HCT116 (cell line): Measurements from ENCODE around the gene B3GALNT2. TPM values are rescaled to one million over a fixed set of nuclear protein-coding genes. Genes with fewer than 3 reads are reported as not detected.

Experiments used
- ATAC-seq: fragments of 200-7000 bp; cut with Tn5 transposase; 2 replicates; pipeline ENCODE4 v1.9.1; 2020; ENCODE audit warnings: mild to moderate bottlenecking, moderate library complexity
- BruUV-seq: library from RNA; stranded (reverse); fragments of 400-500 nt; replicated peaks from 2 replicates; lab custom pipeline; 2021; lab: Mats Ljungman, UMichigan
- CTCF ChIA-PET: fragments of 300-600 bp; sonication (Branson Sonifier 250); formaldehyde crosslinking; loops from one replicate; lab custom pipeline; 2021; ENCODE audit warnings: antibody characterized with exemption; lab: Charles Lee
- POLR2A ChIA-PET: fragments of 300-600, 350-600 bp; sonication (Branson Sonifier 250); formaldehyde crosslinking; loops from one replicate; lab custom pipeline; 2021; ENCODE audit warnings: antibody characterized with exemption; lab: Charles Lee
- RAD21 ChIA-PET, 2 experiments: fragments of 300-600 bp; sonication (Branson Sonifier 250); formaldehyde crosslinking; loops; one replicate each; lab custom pipeline; 2023; ENCODE audit warnings: low total read pairs in 2 of 2; ENCODE audit not compliant: uncharacterized antibody in 2 of 2, unreplicated experiment in 2 of 2, low non-redundant PET in 1 of 2; lab: Charles Lee
- DNase-seq: peaks from one replicate; pipeline ENCODE4 v3.0.0-alpha.2; 2010; ENCODE audit warnings: low read depth, low spot score
- H2AFZ ChIP-seq: fragments of 200-600 bp; shearing (Covaris generic), sonication (generic); 2 replicates; pipeline ENCODE4 v1.6.1; 2017; ENCODE audit warnings: low read depth, mixed run types, mixed read lengths, antibody characterized with exemption, low read length; ENCODE audit not compliant: poor library complexity, severe bottlenecking
- H3K27ac ChIP-seq: 2 replicates; pipeline ENCODE4 v1.5.1; 2012; ENCODE audit warnings: low read depth, low read length
- H3K27me3 ChIP-seq: fragments of 200-600 bp; sonication (generic); 2 replicates; pipeline ENCODE4 v1.6.1; 2016; ENCODE audit warnings: mixed run types, low read length, mixed read lengths; ENCODE audit not compliant: insufficient read depth
- H3K36me3 ChIP-seq, 2 experiments: fragments of 200-500 bp in 1 of 2; fragments of 200-600 bp in 1 of 2; sonication (Bioruptor generic) in 1 of 2; sonication (generic) in 1 of 2; 2 replicates each; pipeline versions ENCODE4 v1.5.1 to v1.6.1; 2014 to 2016; ENCODE audit warnings: low read length in 2 of 2, inconsistent platforms in 1 of 2, mixed read lengths in 1 of 2, mixed run types in 1 of 2; ENCODE audit not compliant: insufficient read depth in 2 of 2, control insufficient read depth in 1 of 2
- H3K4me1 ChIP-seq, 2 experiments: fragments of 200-600 bp in 1 of 2; sonication (generic) in 1 of 2; 2 replicates each; pipeline versions ENCODE4 v1.5.1 to v1.6.1; 2012 to 2017; ENCODE audit warnings: low read length in 2 of 2, inconsistent platforms in 1 of 2, mild to moderate bottlenecking in 1 of 2, mixed read lengths in 1 of 2, mixed run types in 1 of 2, moderate library complexity in 1 of 2; ENCODE audit not compliant: insufficient read depth in 2 of 2, control insufficient read depth in 1 of 2
- H3K4me2 ChIP-seq: fragments of 200-600 bp; sonication (generic); 2 replicates; pipeline ENCODE4 v1.6.1; 2017; ENCODE audit warnings: mixed run types, low read length, mixed read lengths
- H3K4me3 ChIP-seq, 2 experiments: fragments of 200-600 bp in 1 of 2; sonication (generic) in 1 of 2; replicated peaks in 1 of 2; 2 replicates each; pipeline ENCODE4 v1.5.1; 2011 to 2016; ENCODE audit warnings: low read length in 2 of 2, control low read depth in 1 of 2, low read depth in 1 of 2, mild to moderate bottlenecking in 1 of 2, mixed read lengths in 1 of 2, mixed run types in 1 of 2
- H3K79me2 ChIP-seq: fragments of 200-600 bp; sonication (generic); 2 replicates; pipeline ENCODE4 v1.6.1; 2017; ENCODE audit warnings: mild to moderate bottlenecking, mixed run types, low read length, moderate library complexity, mixed read lengths; ENCODE audit not compliant: insufficient read depth
- H3K9ac ChIP-seq: fragments of 200-600 bp; sonication (generic); 2 replicates; pipeline ENCODE4 v1.6.1; 2016; ENCODE audit warnings: low read length, mixed read lengths
- H3K9me2 ChIP-seq: fragments of 200-600 bp; sonication (generic), shearing (Covaris generic); 2 replicates; pipeline ENCODE4 v1.6.1; 2017; ENCODE audit warnings: mixed run types, mild to moderate bottlenecking, moderate library complexity; ENCODE audit not compliant: insufficient read depth
- H3K9me3 ChIP-seq, 2 experiments: fragments of 200-500 bp in 1 of 2; fragments of 200-600 bp in 1 of 2; sonication (Bioruptor generic) in 1 of 2; sonication (generic) in 1 of 2; 2 replicates each; pipeline ENCODE4 v1.6.1; 2014 to 2017; ENCODE audit warnings: low read length in 2 of 2, mixed read lengths in 2 of 2, inconsistent platforms in 1 of 2, low read depth in 1 of 2, mild to moderate bottlenecking in 1 of 2, mixed run types in 1 of 2, moderate library complexity in 1 of 2; ENCODE audit not compliant: control insufficient read depth in 1 of 2, insufficient read depth in 1 of 2
- H4K20me1 ChIP-seq: fragments of 200-600 bp; sonication (generic), shearing (Covaris generic); 2 replicates; pipeline ENCODE4 v1.6.1; 2017; ENCODE audit warnings: mixed run types, mild to moderate bottlenecking, moderate library complexity; ENCODE audit not compliant: insufficient read depth
- CBX3 ChIP-seq: IDR thresholded peaks from 2 replicates; pipeline ENCODE4 v1.6.1; 2012; ENCODE audit warnings: low read depth
- EGR1 ChIP-seq: IDR thresholded peaks from 2 replicates; pipeline ENCODE4 v1.6.1; 2012; ENCODE audit warnings: low read depth
- EZH2 ChIP-seq: fragments of 200-600 bp; sonication (generic); IDR thresholded peaks from 2 replicates; pipeline ENCODE4 v1.6.1; 2017; ENCODE audit warnings: antibody characterized with exemption, mixed run types
- JUND ChIP-seq: IDR thresholded peaks from 2 replicates; pipeline ENCODE4 v1.6.1; 2012
- POLR2A ChIP-seq: IDR thresholded peaks from 2 replicates; pipeline ENCODE4 v1.7.0; 2011; ENCODE audit warnings: borderline replicate concordance; ENCODE audit not compliant: insufficient read depth, insufficient read length; ENCODE audit errors: extremely low read depth
- POLR2AphosphoS5 ChIP-seq: IDR thresholded peaks from 2 replicates; pipeline ENCODE4 v1.6.1; 2011; ENCODE audit warnings: mild to moderate bottlenecking, low read depth, low read length, moderate library complexity
- RAD21 ChIP-seq: IDR thresholded peaks from 2 replicates; pipeline ENCODE4 v1.6.1; 2012; ENCODE audit warnings: low read depth, mild to moderate bottlenecking
- SIN3A ChIP-seq: IDR thresholded peaks from 2 replicates; pipeline ENCODE4 v1.6.1; 2012; ENCODE audit warnings: low read depth
- SP1 ChIP-seq: IDR thresholded peaks from 2 replicates; pipeline ENCODE4 v1.6.1; 2012; ENCODE audit warnings: low read depth
- SRF ChIP-seq: IDR thresholded peaks from 2 replicates; pipeline ENCODE4 v1.6.1; 2012; ENCODE audit warnings: low read depth
- TCF7L2 ChIP-seq: IDR thresholded peaks from 2 replicates; pipeline ENCODE4 v1.7.0; 2011; ENCODE audit warnings: borderline replicate concordance, inconsistent platforms; ENCODE audit not compliant: insufficient read depth, insufficient read length; ENCODE audit errors: extremely low read depth
- YY1 ChIP-seq: IDR thresholded peaks from 2 replicates; pipeline ENCODE4 v1.6.1; 2011; ENCODE audit warnings: low read length, low read depth, moderate library complexity, mild to moderate bottlenecking; ENCODE audit not compliant: insufficient replicate concordance; ENCODE audit errors: extremely low read depth
- ZFX ChIP-seq: fragments of 450-650 bp; IDR thresholded peaks from 2 replicates; pipeline ENCODE4 v1.6.1; 2017
- ZNF274 ChIP-seq: fragments of 200-500 bp; sonication (Bioruptor generic); IDR thresholded peaks from 2 replicates; pipeline ENCODE4 v1.6.1; 2014; ENCODE audit warnings: mild to moderate bottlenecking, low read depth, low read length, inconsistent platforms
- intact Hi-C: fragments of 100-400 bp; cut with micrococcal nuclease; formaldehyde crosslinking; loops from 2 replicates; pipeline ENCODE4 v1.10.0; 2022
- total RNA-seq: library from RNA; stranded (reverse); gene quantifications from one replicate; pipeline ENCODE4 v1.2.1, GENCODE V29; 2021; ENCODE audit not compliant: unreplicated experiment
- TF ChIP-seq, protein P1 (sequence below): IDR thresholded peaks from 2 replicates; pipeline ENCODE4 v1.6.1; 2011; ENCODE audit warnings: mild to moderate bottlenecking, low read length, moderate library complexity; ENCODE audit not compliant: insufficient replicate concordance; ENCODE audit errors: extremely low read depth
- TF ChIP-seq, protein P2 (sequence below): IDR thresholded peaks from 2 replicates; pipeline ENCODE4 v1.6.1; 2012; ENCODE audit warnings: low read depth
- TF ChIP-seq, protein P3 (sequence below): IDR thresholded peaks from 2 replicates; pipeline ENCODE4 v1.6.1; 2012
- TF ChIP-seq, protein P4 (sequence below), 3 experiments: fragments of 200-600 bp in 1 of 3; sonication (generic) in 1 of 3; IDR thresholded peaks in 2 of 3; conservative IDR thresholded peaks in 1 of 3; 2 replicates each; pipeline ENCODE4 v1.5.1; 2012 to 2017; ENCODE audit warnings: low read depth in 2 of 3, low read length in 2 of 3, antibody characterized with exemption in 1 of 3, borderline replicate concordance in 1 of 3, control low read depth in 1 of 3, mild to moderate bottlenecking in 1 of 3, mixed read lengths in 1 of 3, mixed run types in 1 of 3, moderate library complexity in 1 of 3; ENCODE audit not compliant: insufficient read depth in 1 of 3

Gene B3GALNT2
- total RNA-seq, 1 experiment from 2014 or later, result 36.8 TPM

DNA sequence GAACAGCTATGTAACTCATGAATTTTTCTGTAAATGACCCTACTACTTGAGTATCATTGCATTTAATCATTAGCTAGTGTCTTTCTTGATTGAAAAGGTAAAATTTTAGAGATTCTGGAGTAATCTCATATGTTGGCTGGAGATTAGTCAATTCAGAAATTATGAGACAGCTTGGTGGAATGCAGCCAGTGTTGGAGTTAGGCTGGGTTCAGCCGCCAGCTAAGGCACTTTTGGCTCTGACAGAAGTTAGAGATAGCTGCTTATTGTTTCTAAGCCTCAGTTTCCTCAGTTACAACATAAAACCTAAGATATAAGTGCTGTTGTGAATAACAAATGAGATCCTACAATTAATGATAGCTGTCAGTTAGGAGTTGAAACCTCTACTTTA lies 87.6 kb downstream of the B3GALNT2 start:
- Histone ChIP-seq H3K27ac (no peak overlapping the region), H3K9me2 (no peaks in the 10 kb centered on the region), H3K79me2 (no peaks in the 10 kb centered on the region; the same call in 1 of the 2 replicates), H3K4me2 (no peak overlapping the region), H2AFZ (no peak overlapping the region), H3K27me3 (no peaks in the 10 kb centered on the region), H3K9ac (no peak overlapping the region), H3K4me3 (no peak overlapping the region), H4K20me1 (no peaks in the 10 kb centered on the region), H3K36me3 (0 out of 4 replicates have a peak, but pooled peaks cover 0 to 3% of the 10 kb centered on the region in 2 experiments), H3K4me1 (peaks cover 4 to 14% of the 10 kb centered on the region in 2 experiments; a peak in 3 of 4 replicates), H3K9me3 (no peaks in the 10 kb centered on the region)
- POLR2A ChIA-PET, result no interaction called here
- TF ChIP-seq, protein P1, sequence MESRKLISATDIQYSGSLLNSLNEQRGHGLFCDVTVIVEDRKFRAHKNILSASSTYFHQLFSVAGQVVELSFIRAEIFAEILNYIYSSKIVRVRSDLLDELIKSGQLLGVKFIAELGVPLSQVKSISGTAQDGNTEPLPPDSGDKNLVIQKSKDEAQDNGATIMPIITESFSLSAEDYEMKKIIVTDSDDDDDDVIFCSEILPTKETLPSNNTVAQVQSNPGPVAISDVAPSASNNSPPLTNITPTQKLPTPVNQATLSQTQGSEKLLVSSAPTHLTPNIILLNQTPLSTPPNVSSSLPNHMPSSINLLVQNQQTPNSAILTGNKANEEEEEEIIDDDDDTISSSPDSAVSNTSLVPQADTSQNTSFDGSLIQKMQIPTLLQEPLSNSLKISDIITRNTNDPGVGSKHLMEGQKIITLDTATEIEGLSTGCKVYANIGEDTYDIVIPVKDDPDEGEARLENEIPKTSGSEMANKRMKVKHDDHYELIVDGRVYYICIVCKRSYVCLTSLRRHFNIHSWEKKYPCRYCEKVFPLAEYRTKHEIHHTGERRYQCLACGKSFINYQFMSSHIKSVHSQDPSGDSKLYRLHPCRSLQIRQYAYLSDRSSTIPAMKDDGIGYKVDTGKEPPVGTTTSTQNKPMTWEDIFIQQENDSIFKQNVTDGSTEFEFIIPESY, result no peak
- TF ChIP-seq EGR1, result no peak
- TF ChIP-seq YY1, result no peak
- TF ChIP-seq JUND, result no peak
- TF ChIP-seq SIN3A, result no peak
- TF ChIP-seq CBX3, result no peak
- no peak for TF ChIP-seq ZNF274
- no peak for TF ChIP-seq POLR2AphosphoS5
- no peak for TF ChIP-seq EZH2
- no peak for TF ChIP-seq SRF
- no peak for TF ChIP-seq POLR2A
- no peak for TF ChIP-seq ZFX
- no peak for TF ChIP-seq TCF7L2
- TF ChIP-seq RAD21, result no peak
- TF ChIP-seq, protein P2, sequence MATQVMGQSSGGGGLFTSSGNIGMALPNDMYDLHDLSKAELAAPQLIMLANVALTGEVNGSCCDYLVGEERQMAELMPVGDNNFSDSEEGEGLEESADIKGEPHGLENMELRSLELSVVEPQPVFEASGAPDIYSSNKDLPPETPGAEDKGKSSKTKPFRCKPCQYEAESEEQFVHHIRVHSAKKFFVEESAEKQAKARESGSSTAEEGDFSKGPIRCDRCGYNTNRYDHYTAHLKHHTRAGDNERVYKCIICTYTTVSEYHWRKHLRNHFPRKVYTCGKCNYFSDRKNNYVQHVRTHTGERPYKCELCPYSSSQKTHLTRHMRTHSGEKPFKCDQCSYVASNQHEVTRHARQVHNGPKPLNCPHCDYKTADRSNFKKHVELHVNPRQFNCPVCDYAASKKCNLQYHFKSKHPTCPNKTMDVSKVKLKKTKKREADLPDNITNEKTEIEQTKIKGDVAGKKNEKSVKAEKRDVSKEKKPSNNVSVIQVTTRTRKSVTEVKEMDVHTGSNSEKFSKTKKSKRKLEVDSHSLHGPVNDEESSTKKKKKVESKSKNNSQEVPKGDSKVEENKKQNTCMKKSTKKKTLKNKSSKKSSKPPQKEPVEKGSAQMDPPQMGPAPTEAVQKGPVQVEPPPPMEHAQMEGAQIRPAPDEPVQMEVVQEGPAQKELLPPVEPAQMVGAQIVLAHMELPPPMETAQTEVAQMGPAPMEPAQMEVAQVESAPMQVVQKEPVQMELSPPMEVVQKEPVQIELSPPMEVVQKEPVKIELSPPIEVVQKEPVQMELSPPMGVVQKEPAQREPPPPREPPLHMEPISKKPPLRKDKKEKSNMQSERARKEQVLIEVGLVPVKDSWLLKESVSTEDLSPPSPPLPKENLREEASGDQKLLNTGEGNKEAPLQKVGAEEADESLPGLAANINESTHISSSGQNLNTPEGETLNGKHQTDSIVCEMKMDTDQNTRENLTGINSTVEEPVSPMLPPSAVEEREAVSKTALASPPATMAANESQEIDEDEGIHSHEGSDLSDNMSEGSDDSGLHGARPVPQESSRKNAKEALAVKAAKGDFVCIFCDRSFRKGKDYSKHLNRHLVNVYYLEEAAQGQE, result no peak
- TF ChIP-seq, protein P3, sequence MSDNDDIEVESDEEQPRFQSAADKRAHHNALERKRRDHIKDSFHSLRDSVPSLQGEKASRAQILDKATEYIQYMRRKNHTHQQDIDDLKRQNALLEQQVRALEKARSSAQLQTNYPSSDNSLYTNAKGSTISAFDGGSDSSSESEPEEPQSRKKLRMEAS, result no peak
- TF ChIP-seq, protein P4, sequence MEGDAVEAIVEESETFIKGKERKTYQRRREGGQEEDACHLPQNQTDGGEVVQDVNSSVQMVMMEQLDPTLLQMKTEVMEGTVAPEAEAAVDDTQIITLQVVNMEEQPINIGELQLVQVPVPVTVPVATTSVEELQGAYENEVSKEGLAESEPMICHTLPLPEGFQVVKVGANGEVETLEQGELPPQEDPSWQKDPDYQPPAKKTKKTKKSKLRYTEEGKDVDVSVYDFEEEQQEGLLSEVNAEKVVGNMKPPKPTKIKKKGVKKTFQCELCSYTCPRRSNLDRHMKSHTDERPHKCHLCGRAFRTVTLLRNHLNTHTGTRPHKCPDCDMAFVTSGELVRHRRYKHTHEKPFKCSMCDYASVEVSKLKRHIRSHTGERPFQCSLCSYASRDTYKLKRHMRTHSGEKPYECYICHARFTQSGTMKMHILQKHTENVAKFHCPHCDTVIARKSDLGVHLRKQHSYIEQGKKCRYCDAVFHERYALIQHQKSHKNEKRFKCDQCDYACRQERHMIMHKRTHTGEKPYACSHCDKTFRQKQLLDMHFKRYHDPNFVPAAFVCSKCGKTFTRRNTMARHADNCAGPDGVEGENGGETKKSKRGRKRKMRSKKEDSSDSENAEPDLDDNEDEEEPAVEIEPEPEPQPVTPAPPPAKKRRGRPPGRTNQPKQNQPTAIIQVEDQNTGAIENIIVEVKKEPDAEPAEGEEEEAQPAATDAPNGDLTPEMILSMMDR (IDR thresholded peaks at IDR 0.05 in 2 of 3, conservative IDR thresholded peaks at IDR 0.05 in 1 of 3; ENCODE audit: borderline replicate concordance in 1 of 3, insufficient read depth in 1 of 3, low read depth in 2 of 3, low read length in 2 of 3), result no peak
- TF ChIP-seq SP1, result no peak
- ATAC-seq (no peak), DNase-seq (no peak)
- intact Hi-C loops, result loop anchor here (1.0 to 10.0 kb wide), 6 partner anchors 163 to 1302 kb away; partner anchors contain the start of gene RBM34
- CTCF ChIA-PET, result interaction anchor here (0.8 to 3.7 kb wide), 14 partner anchors 8 to 319 kb away, joined by 3 to 47 read pairs (median 4); partner anchors contain the start of genes ARID4B, GGPS1 and RBM34
- RAD21 ChIA-PET, result interaction anchor here in 1 of 2 experiments (1.0 kb wide), 1 partner anchor 88 kb away, joined by 3 read pairs; the partner anchor contains the start of gene B3GALNT2
- BruUV-seq, result no TSS peak
